A549 treated with AZD9567 at 1 μM for 4 hours (cell line): Measurements from ENCODE around the gene IZUMO3. TPM values are rescaled to one million over a fixed set of nuclear protein-coding genes. Genes with fewer than 3 reads are reported as not detected.

ENCODE experiments used
- total RNA-seq: library from RNA; stranded (reverse); fragments of 200-300 nt; extraction: Qiagen RNA extraction; gene quantifications from 5 replicates; pipeline ENCODE4 v1.2.3, GENCODE V29; 2022; ENCODE audit not compliant: insufficient read depth

The IZUMO3 gene, protein sequence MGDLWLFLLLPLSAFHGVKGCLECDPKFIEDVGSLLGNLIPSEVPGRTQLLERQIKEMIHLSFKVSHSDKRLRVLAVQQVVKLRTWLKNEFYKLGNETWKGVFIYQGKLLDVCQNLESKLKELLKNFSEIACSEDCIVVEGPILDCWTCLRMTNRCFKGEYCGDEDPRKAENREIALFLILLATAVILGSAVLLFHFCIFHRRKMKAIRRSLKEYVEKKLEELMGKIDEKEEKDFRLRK
- total RNA-seq: not detected in 5 replicates

DNA sequence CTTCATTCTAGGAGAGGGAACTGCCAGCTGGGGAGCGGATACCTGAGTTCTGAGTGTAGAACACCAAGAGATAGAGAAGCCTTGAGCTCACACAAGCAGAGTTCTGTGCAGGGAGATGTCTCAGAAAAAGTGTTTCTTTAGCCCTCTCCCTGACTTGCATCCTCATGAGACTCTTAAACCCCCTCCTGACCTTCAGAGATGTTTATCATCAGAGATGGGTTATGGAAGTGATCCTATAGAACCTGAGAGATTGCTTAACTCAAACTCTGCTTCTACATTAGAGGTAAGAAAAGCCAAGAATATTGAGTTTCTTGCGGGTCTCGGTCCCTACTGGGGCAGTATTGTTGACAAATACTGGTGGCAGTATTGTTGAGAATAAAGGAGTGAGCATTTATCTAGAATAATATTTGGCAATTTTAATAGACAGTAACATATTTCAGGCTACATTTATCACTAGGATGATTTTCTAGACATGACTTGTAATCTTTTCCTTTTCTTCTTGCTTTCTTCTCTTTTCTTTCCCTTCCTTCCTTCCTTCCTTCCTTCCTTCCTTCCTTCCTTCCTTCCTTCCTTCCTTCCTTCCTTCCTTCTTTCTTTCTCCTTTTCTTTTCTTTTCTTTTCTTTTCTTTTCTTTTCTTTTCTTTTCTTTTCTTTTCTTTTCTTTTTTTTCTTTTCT, at the start of gene IZUMO3:
IZUMO3 (minus strand) TSS at position 51 of the 676 bp plus-strand sequence. CDS start 248 bp downstream, outside the sequence.

